RWPE2 (cell line): ENCODE measurements around the gene YWHAE.
A peak's percentile ranks its signal among the peaks of the same experiment; 100 is the strongest.
"Not testable (repeated sequence)": the region's sequence is repeated elsewhere in the genome, so short reads cannot be mapped to it uniquely, and the experiment has no call there.

Experiments
- ATAC-seq: fragments of 200-7000 bp; cut with Tn5 transposase; 3 replicates; pipeline ENCODE4 v1.9.1; 2021; ENCODE audit warnings: low read depth
- DNase-seq: peaks from one replicate; pipeline ENCODE4 v3.0.0-alpha.2; 2020; ENCODE audit warnings: low spot score
- H3K27ac ChIP-seq: fragments of 450-650 bp; 2 replicates; pipeline ENCODE4 v1.5.1; 2017; ENCODE audit warnings: mild to moderate bottlenecking; ENCODE audit not compliant: poor library complexity, severe bottlenecking
- H3K27me3 ChIP-seq: fragments of 250-450 bp; sonication (Bioruptor Pico); 2 replicates; pipeline ENCODE4 v1.5.1; 2021; ENCODE audit warnings: mild to moderate bottlenecking, moderate library complexity; ENCODE audit not compliant: insufficient read depth, poor library complexity, severe bottlenecking
- H3K36me3 ChIP-seq: fragments of 250-450 bp; sonication (Bioruptor Pico); 2 replicates; pipeline ENCODE4 v1.5.1; 2020; ENCODE audit warnings: low read depth, mild to moderate bottlenecking, moderate library complexity
- H3K4me1 ChIP-seq: fragments of 250-450 bp; sonication (Bioruptor Pico); 2 replicates; pipeline ENCODE4 v1.5.1; 2021; ENCODE audit warnings: mild to moderate bottlenecking, moderate library complexity; ENCODE audit not compliant: insufficient read depth, poor library complexity, severe bottlenecking
- H3K4me3 ChIP-seq: fragments of 250-450 bp; sonication (Bioruptor Pico); 2 replicates; pipeline ENCODE4 v1.5.1; 2021; ENCODE audit warnings: mild to moderate bottlenecking, moderate library complexity; ENCODE audit not compliant: severe bottlenecking
- H3K9me3 ChIP-seq: fragments of 250-450 bp; sonication (Bioruptor Pico); 2 replicates; pipeline ENCODE4 v1.5.1; 2021; ENCODE audit warnings: mild to moderate bottlenecking, moderate library complexity; ENCODE audit not compliant: severe bottlenecking
- CTCF ChIP-seq: fragments of 450-650 bp; IDR thresholded peaks from one replicate; pipeline ENCODE4 v1.5.1; 2017; ENCODE audit warnings: mild to moderate bottlenecking, moderate library complexity; ENCODE audit not compliant: poor library complexity, severe bottlenecking

Gene YWHAE

GRCh38 chr17:1354030-1354429 is 46.0 kb downstream of the YWHAE start:
- Histone ChIP-seq H3K27ac (no peak overlapping the region), H3K4me1 (no peaks in the 10 kb centered on the region), H3K36me3 (peaks cover 92% of the 10 kb centered on the region), H3K4me3 (no peak overlapping the region), H3K27me3 (no peaks in the 10 kb centered on the region), H3K9me3 (no peaks in the 10 kb centered on the region)
- DNase-seq (no peak), ATAC-seq (no peak)
- TF ChIP-seq CTCF, result no peak

GRCh38 chr17:1352530-1352929 is 47.5 kb downstream of the YWHAE start:
- H3K4me1 ChIP-seq, H3K27ac ChIP-seq, H3K27me3 ChIP-seq, DNase-seq, ATAC-seq, H3K9me3 ChIP-seq, H3K4me3 ChIP-seq: not testable (repeated sequence)
- H3K36me3 ChIP-seq, result peaks cover 90% of the 10 kb centered on the region

GRCh38 chr17:1351971-1352370 is 48.1 kb downstream of the YWHAE start:
- DNase-seq (no peak), ATAC-seq (no peak)
- H3K4me1 ChIP-seq, result peaks cover 3% of the 10 kb centered on the region
- H3K36me3 ChIP-seq, result peaks cover 94% of the 10 kb centered on the region
- no peak for TF ChIP-seq CTCF
- no peaks in the 10 kb centered on the region for H3K27me3 ChIP-seq
- H3K9me3 ChIP-seq, result no peaks in the 10 kb centered on the region
- no peak overlapping the region for H3K27ac ChIP-seq
- H3K4me3 ChIP-seq, result no peak overlapping the region

- ATAC-seq, result no peak
- Histone ChIP-seq H3K36me3 (peaks cover 92% of the 10 kb centered on the region), H3K9me3 (no peaks in the 10 kb centered on the region), H3K27me3 (no peaks in the 10 kb centered on the region), H3K4me1 (peaks cover 3% of the 10 kb centered on the region), H3K27ac (no peak overlapping the region), H3K4me3 (no peak overlapping the region)
- no peak for DNase-seq
- TF ChIP-seq CTCF, result no peak
Observed at GRCh38 chr17:1351275-1351674, 48.7 kb downstream of the YWHAE start.

GRCh38 chr17:1347589-1348323 is 52.3 kb downstream of the YWHAE start:
- Histone ChIP-seq H3K27me3 (no peaks in the 10 kb centered on the region), H3K27ac (no peak overlapping the region), H3K36me3 (peaks cover 90% of the 10 kb centered on the region), H3K9me3 (no peaks in the 10 kb centered on the region), H3K4me1 (peaks cover 3% of the 10 kb centered on the region), H3K4me3 (no peak overlapping the region)
- no peak for TF ChIP-seq CTCF
- DNase-seq (no peak), ATAC-seq (peak; percentile 43; the same call in 1 of the 3 replicates)
